Suprapubic skin (tissue), 4 donors: ENCODE results near the gene LMOD1. TPM values are rescaled to one million over a fixed set of nuclear protein-coding genes. Genes with fewer than 3 reads are reported as not detected.

Source experiments
- DNase-seq, 2 donors: peaks; one replicate each; pipeline ENCODE4 v3.0.0-alpha.2; 2019; ENCODE audit warnings: low spot score in 2 of 2
- H3K27ac ChIP-seq: fragments of 200-600 bp; sonication (generic); one replicate; pipeline ENCODE4 v1.5.1; 2019
- H3K27me3 ChIP-seq: fragments of 200-600 bp; sonication (generic); one replicate; pipeline ENCODE4 v1.5.1; 2019
- H3K36me3 ChIP-seq: fragments of 200-600 bp; sonication (generic); one replicate; pipeline ENCODE4 v1.5.1; 2019
- H3K4me1 ChIP-seq: fragments of 200-600 bp; sonication (generic); one replicate; pipeline ENCODE4 v1.5.1; 2019
- H3K4me3 ChIP-seq: fragments of 200-600 bp; sonication (generic); one replicate; pipeline ENCODE4 v1.5.1; 2019; ENCODE audit warnings: mild to moderate bottlenecking
- H3K9me3 ChIP-seq: fragments of 200-600 bp; sonication (generic); one replicate; pipeline ENCODE4 v1.5.1; 2019
- EP300 ChIP-seq: sonication (generic); formaldehyde crosslinking; IDR thresholded peaks from one replicate; pipeline ENCODE4 v1.6.1; 2017; ENCODE audit warnings: antibody characterized with exemption
- POLR2A ChIP-seq, 2 donors: fragments of 450-650 bp; IDR thresholded peaks; one replicate each; pipeline ENCODE4 v1.6.1; 2017; ENCODE audit warnings: antibody characterized with exemption in 2 of 2, mild to moderate bottlenecking in 2 of 2, moderate library complexity in 2 of 2
- POLR2AphosphoS5 ChIP-seq, 3 donors: sonication (generic); formaldehyde crosslinking; IDR thresholded peaks; one replicate each; pipeline ENCODE4 v1.6.1; 2017; ENCODE audit warnings: antibody characterized with exemption in 3 of 3
- WGBS: methylation state at CpG from one replicate; pipeline ENCODE4 v1.1.5; 2018; 5-methylcytosine and 5-hydroxymethylcytosine counted together
- total RNA-seq, 4 donors: library from RNA; depleted of rRNA; stranded (reverse); fragments of >200 nt; gene quantifications; one replicate each; pipeline ENCODE4 v1.1.0, GENCODE V29; 2016
- TF ChIP-seq, protein P1 (sequence below), 2 donors: fragments of 200-600 bp in 1 of 2; fragments of 450-650 bp in 1 of 2; sonication (generic) in 1 of 2; IDR thresholded peaks; one replicate each; pipeline ENCODE4 v1.5.1; 2016 to 2019; ENCODE audit warnings: antibody characterized with exemption in 2 of 2, mild to moderate bottlenecking in 1 of 2, moderate library complexity in 1 of 2

The LMOD1 gene
- total RNA-seq, 4 donors from 2014 or later: 13.0 to 29.9 (median 18.1) TPM

DNA sequence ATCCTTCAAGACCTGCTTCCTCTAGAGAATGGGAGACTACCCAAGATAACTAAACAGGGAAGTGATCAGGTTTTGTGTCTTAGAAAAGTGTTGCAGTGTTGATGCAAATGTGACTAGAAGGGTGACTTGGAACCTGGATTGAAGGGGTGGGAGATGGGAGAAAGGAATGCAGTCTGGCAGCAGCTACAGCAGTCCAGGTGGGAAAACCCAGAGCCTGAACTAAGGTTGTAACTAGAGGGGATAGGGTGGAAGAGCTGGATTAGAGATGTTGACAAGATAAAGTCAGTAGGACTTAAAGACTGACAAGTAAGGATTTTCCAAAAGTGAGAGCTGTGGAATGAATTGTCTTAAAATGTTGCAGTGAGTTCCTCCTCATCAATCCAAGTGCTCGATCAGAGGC is 64.7 kb downstream of the LMOD1 start:
- 83% methylated on average over 1 of the region's 1 CpG for WGBS
- Histone ChIP-seq H3K9me3 (no peaks in the 10 kb centered on the region), H3K27me3 (no peaks in the 10 kb centered on the region), H3K36me3 (no peaks in the 10 kb centered on the region), H3K27ac (no peak overlapping the region), H3K4me1 (peaks cover 46% of the 10 kb centered on the region), H3K4me3 (no peak overlapping the region)
- no peak for DNase-seq
- TF ChIP-seq EP300 (no peak), POLR2AphosphoS5 (IDR thresholded peaks at IDR 0.05) (no peak), POLR2A (IDR thresholded peaks at IDR 0.05) (no peak)
- TF ChIP-seq, protein P1, sequence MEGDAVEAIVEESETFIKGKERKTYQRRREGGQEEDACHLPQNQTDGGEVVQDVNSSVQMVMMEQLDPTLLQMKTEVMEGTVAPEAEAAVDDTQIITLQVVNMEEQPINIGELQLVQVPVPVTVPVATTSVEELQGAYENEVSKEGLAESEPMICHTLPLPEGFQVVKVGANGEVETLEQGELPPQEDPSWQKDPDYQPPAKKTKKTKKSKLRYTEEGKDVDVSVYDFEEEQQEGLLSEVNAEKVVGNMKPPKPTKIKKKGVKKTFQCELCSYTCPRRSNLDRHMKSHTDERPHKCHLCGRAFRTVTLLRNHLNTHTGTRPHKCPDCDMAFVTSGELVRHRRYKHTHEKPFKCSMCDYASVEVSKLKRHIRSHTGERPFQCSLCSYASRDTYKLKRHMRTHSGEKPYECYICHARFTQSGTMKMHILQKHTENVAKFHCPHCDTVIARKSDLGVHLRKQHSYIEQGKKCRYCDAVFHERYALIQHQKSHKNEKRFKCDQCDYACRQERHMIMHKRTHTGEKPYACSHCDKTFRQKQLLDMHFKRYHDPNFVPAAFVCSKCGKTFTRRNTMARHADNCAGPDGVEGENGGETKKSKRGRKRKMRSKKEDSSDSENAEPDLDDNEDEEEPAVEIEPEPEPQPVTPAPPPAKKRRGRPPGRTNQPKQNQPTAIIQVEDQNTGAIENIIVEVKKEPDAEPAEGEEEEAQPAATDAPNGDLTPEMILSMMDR (IDR thresholded peaks at IDR 0.05): no peak

DNA sequence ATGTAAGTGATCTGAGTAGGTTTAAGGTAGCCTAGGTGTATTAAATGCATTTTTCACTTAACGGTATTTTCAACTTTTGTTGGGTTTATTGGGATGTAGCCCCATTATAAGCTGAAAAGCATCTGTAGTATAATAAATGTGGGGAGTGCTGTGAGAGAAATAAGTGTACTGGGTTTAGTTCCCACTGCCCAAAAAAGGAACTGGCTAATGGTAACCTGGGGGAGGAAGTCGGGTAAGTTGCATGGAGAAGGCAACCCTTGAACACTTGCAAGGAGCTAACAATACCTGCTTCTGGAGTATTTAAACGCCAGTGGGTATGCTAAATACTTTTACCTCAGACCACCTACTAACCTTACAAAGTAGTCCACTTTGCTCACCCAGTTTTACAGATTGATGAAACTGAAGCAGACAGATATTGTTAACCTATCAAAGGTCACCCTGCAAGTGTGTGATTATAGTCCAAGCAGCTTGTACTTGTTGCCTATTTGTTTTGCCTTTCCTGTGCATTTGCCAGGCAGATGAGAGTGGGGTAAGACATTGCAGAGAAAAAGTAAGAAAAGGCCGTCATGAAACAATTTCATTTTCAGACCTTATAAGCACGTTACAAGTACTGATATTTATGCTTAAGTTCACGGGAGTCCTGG is 65.3 kb downstream of the LMOD1 start:
- Histone ChIP-seq H3K27me3 (no peaks in the 10 kb centered on the region), H3K27ac (no peak overlapping the region), H3K4me1 (peaks cover 43% of the 10 kb centered on the region), H3K4me3 (no peak overlapping the region), H3K9me3 (no peaks in the 10 kb centered on the region), H3K36me3 (peaks cover 5% of the 10 kb centered on the region)
- WGBS: 78% methylated on average over 6 of the region's 6 CpGs
- no peak for DNase-seq
- TF ChIP-seq POLR2A (IDR thresholded peaks at IDR 0.05) (no peak), EP300 (no peak), POLR2AphosphoS5 (IDR thresholded peaks at IDR 0.05) (no peak)
- TF ChIP-seq, protein P1 (IDR thresholded peaks at IDR 0.05): no peak

DNA sequence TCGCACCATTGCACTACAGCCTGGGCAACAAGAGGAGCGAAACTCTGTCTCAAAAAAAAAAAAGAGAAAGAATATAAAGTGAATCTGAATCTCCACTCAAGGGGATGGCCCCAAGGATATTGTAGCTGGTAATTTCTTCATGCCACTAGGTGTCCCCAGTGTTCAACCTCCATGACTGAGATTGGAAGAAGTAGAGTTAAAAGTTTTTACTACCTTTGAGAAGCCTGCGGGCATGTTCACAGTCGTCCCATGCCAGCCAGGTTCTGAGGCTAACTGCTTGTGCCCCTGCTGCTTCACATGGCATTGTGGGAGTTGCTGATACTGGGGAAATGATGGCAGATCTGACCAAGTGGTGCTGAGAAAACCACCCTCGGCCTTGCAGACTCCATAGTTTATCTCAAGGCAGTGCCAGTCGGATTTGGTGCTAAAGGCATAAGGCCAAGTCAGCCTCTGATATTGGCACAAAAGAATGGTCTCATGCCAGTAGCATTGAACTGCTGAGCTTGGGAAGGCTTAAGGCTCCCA is 68.4 kb downstream of the LMOD1 start:
- H3K27ac ChIP-seq: no peak overlapping the region
- WGBS: 33% methylated on average over 6 of the region's 6 CpGs
- no peak for DNase-seq

DNA sequence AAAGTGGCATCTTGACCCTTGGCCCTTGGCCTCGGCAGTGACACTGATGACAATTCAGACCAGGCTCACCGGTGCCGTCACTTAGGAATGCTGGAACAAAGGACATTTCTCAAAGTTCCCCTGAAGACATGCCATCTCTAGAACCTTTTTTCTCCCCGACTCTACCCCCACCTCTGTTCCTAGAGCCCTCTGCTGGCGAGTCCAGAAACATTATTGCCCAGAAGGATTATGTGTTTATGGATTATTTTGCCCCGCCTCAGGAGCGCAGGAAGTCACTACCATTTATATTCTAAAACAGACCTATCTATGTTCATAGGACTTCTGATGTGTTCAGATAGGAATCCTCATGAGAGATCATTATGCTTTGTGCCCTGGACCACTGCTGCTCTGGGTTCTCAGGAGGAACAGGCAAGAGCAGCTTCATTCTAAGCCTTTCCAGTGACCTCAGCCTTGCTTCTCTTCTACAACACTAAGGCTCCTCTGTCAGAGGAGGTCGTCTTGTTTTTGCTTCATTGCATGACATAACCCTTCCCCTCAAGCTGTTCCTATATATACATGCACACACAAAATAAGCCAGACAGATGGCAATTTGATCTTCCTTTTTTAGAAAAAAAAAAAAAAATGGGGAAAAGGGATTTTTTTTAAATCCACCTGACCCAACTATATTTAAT is 70.1 kb downstream of the LMOD1 start:
- Histone ChIP-seq H3K9me3 (no peaks in the 10 kb centered on the region), H3K4me1 (peaks cover 7% of the 10 kb centered on the region), H3K36me3 (peaks cover 52% of the 10 kb centered on the region), H3K27ac (no peak overlapping the region), H3K4me3 (no peak overlapping the region), H3K27me3 (no peaks in the 10 kb centered on the region)
- DNase-seq: no peak
- TF ChIP-seq, protein P1 (IDR thresholded peaks at IDR 0.05): no peak
- TF ChIP-seq POLR2AphosphoS5 (IDR thresholded peaks at IDR 0.05): no peak
- TF ChIP-seq POLR2A (IDR thresholded peaks at IDR 0.05): no peak
- TF ChIP-seq EP300: no peak
- WGBS: 58% methylated on average over 8 of the region's 8 CpGs

More for the DNA sequence above, 68.4 kb downstream of the LMOD1 start:
- H3K9me3 ChIP-seq: no peaks in the 10 kb centered on the region
- H3K36me3 ChIP-seq: peaks cover 35% of the 10 kb centered on the region
- H3K4me3 ChIP-seq: no peak overlapping the region
- no peaks in the 10 kb centered on the region for H3K27me3 ChIP-seq
- TF ChIP-seq POLR2A (IDR thresholded peaks at IDR 0.05): no peak
- TF ChIP-seq, protein P1 (IDR thresholded peaks at IDR 0.05): peak; percentile 32 to 60
- peaks cover 12% of the 10 kb centered on the region for H3K4me1 ChIP-seq

DNA sequence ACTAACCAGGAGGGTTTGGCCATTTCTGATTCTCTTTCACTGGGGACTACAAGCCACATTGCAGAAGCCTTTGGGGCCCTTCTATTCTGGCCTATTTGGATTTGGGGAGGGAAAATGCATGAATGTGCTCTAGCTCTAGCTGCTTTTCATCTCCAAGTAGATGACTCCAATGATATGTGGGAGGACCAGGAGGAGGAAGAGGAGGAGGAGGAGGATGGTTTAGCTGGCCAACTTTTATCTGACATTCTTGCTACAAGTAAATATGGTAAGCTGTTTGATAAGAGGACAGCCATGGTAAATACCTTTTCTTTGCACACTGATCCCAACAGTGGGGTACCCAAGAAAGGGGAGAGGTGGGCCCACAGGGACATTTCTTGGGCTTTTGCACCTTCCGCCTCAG is 71.7 kb downstream of the LMOD1 start:
- H3K36me3 ChIP-seq: peaks cover 67% of the 10 kb centered on the region
- TF ChIP-seq EP300: no peak
- TF ChIP-seq, protein P1 (IDR thresholded peaks at IDR 0.05): no peak
- TF ChIP-seq POLR2AphosphoS5 (IDR thresholded peaks at IDR 0.05): no peak
- TF ChIP-seq POLR2A (IDR thresholded peaks at IDR 0.05): no peak
- no peaks in the 10 kb centered on the region for H3K27me3 ChIP-seq
- no peak overlapping the region for H3K27ac ChIP-seq
- no peak for DNase-seq
- H3K4me1 ChIP-seq: peaks cover 7% of the 10 kb centered on the region
- 100% methylated on average over 1 of the region's 1 CpG for WGBS
- no peak overlapping the region for H3K4me3 ChIP-seq
- H3K9me3 ChIP-seq: no peaks in the 10 kb centered on the region
